ENCODE measurements around the gene H2AZ2.
A peak's percentile ranks its signal among the peaks of the same experiment; 100 is the strongest.
"Not testable (repeated sequence)": the region's sequence is repeated elsewhere in the genome, so short reads cannot be mapped to it uniquely, and the experiment has no call there.

H2AZ2 gene

GRCh38 chr7:44808914-44809393 is 38.9 kb downstream of the H2AZ2 start:
- DNase-seq (ENCODE audit: low read depth in 2 of 2), result no peak
- no peak for TF ChIP-seq CTCF (IDR thresholded peaks at IDR 0.05; ENCODE audit: low read depth, low read length)
- no peak overlapping the region for H3K4me3 ChIP-seq (replicated peaks in 1 of 2; ENCODE audit: low read depth in 2 of 2, low read length in 2 of 2)

- H3K4me3 ChIP-seq (replicated peaks in 1 of 2; ENCODE audit: low read depth in 2 of 2, low read length in 2 of 2), result no peak overlapping the region
- no peak for DNase-seq (ENCODE audit: low read depth in 2 of 2)
- TF ChIP-seq CTCF (IDR thresholded peaks at IDR 0.05; ENCODE audit: low read depth, low read length), result no peak
Observed at GRCh38 chr7:44805950-44806349, 41.9 kb downstream of the H2AZ2 start.

- H3K4me3 ChIP-seq (replicated peaks in 1 of 2; ENCODE audit: low read depth in 2 of 2, low read length in 2 of 2); DNase-seq (ENCODE audit: low read depth in 2 of 2): not testable (repeated sequence)
Observed at GRCh38 chr7:44803828-44804519, 43.9 kb downstream of the H2AZ2 start.

- TF ChIP-seq CTCF (IDR thresholded peaks at IDR 0.05; ENCODE audit: low read depth, low read length), result no peak
- no peak overlapping the region for H3K4me3 ChIP-seq (replicated peaks in 1 of 2; ENCODE audit: low read depth in 2 of 2, low read length in 2 of 2)
- DNase-seq (ENCODE audit: low read depth in 2 of 2), result no peak
Observed at GRCh38 chr7:44802418-44803025, 45.4 kb downstream of the H2AZ2 start.

GRCh38 chr7:44801890-44802289 is 46.0 kb downstream of the H2AZ2 start:
- H3K4me3 ChIP-seq (replicated peaks in 1 of 2; ENCODE audit: low read depth in 2 of 2, low read length in 2 of 2), result no peak overlapping the region
- peak in 1 of 2 donors; percentile 70 for DNase-seq (ENCODE audit: low read depth in 2 of 2)
- TF ChIP-seq CTCF (IDR thresholded peaks at IDR 0.05; ENCODE audit: low read depth, low read length), result no peak

GRCh38 chr7:44799939-44800338 is 47.9 kb downstream of the H2AZ2 start:
- no peak for TF ChIP-seq CTCF (IDR thresholded peaks at IDR 0.05; ENCODE audit: low read depth, low read length)
- H3K4me3 ChIP-seq (replicated peaks in 1 of 2; ENCODE audit: low read depth in 2 of 2, low read length in 2 of 2), result no peak overlapping the region
- DNase-seq (ENCODE audit: low read depth in 2 of 2), result no peak

- no peak for DNase-seq (ENCODE audit: low read depth in 2 of 2)
- no peak for TF ChIP-seq CTCF (IDR thresholded peaks at IDR 0.05; ENCODE audit: low read depth, low read length)
- peak overlapping the region; percentile 89 to 91 for H3K4me3 ChIP-seq (replicated peaks in 1 of 2; ENCODE audit: low read depth in 2 of 2, low read length in 2 of 2)
Observed at GRCh38 chr7:44798649-44799305, 49.1 kb downstream of the H2AZ2 start.

All from cardiac fibroblast (primary cell).